Thyroid gland (tissue), 4 donors: ENCODE data around the gene PLXNA4.

Experiments used
- POLR2A ChIP-seq, 2 donors: fragments of 450-650 bp; IDR thresholded peaks; one replicate each; pipeline ENCODE4 v1.6.1; 2017; ENCODE audit warnings: antibody characterized with exemption in 2 of 2, mild to moderate bottlenecking in 2 of 2, moderate library complexity in 1 of 2
- TF ChIP-seq, protein P1 (sequence below), 6 experiments: fragments of 200-600 bp in 3 of 6; fragments of 450-650 bp in 3 of 6; sonication (generic) in 3 of 6; IDR thresholded peaks; one replicate each; pipeline ENCODE4 v1.5.1; 2016 to 2019; ENCODE audit warnings: antibody characterized with exemption in 6 of 6, mild to moderate bottlenecking in 2 of 6, inconsistent platforms in 1 of 6, moderate library complexity in 1 of 6

DNA sequence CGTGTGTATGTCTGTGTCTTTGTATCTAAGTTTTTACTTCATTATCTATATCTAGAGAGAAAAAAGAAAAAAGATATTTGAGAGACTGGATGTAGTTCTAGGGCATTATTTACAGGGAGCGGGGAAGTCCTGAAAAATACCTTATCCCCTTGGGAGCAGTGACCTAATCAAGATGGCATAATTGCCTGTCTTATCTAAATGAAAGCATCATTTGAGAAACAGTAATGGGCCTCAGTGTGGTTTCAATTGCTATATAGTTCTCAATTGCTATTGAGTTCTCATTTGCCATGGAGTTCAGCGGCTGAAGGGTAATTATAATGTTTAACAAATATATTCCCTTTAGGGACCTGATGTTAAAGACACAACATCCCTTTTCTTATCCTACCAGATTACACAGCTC is 216.5 kb downstream of the PLXNA4 start:
- TF ChIP-seq, protein P1, sequence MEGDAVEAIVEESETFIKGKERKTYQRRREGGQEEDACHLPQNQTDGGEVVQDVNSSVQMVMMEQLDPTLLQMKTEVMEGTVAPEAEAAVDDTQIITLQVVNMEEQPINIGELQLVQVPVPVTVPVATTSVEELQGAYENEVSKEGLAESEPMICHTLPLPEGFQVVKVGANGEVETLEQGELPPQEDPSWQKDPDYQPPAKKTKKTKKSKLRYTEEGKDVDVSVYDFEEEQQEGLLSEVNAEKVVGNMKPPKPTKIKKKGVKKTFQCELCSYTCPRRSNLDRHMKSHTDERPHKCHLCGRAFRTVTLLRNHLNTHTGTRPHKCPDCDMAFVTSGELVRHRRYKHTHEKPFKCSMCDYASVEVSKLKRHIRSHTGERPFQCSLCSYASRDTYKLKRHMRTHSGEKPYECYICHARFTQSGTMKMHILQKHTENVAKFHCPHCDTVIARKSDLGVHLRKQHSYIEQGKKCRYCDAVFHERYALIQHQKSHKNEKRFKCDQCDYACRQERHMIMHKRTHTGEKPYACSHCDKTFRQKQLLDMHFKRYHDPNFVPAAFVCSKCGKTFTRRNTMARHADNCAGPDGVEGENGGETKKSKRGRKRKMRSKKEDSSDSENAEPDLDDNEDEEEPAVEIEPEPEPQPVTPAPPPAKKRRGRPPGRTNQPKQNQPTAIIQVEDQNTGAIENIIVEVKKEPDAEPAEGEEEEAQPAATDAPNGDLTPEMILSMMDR (IDR thresholded peaks at IDR 0.05): no peak
- no peak for TF ChIP-seq POLR2A (IDR thresholded peaks at IDR 0.05)
